GM19025 (cell line): ENCODE data around the gene EGR4.

Source experiments
- ATAC-seq: cut with Tn5 transposase; IDR thresholded peaks from one replicate; pipeline ENCODE4 v1.9.1; 2021; ENCODE audit warnings: mild to moderate bottlenecking, low read depth, moderate library complexity; ENCODE audit not compliant: unreplicated experiment

Gene EGR4

GRCh38 chr2:73293534-73294171, at the start of gene EGR4:
Gene EGR4, minus strand, starts transcription at chr2:73293548. Its CDS starts 231 bp downstream, at chr2:73293317.
- ATAC-seq = peak; percentile 94

GRCh38 chr2:73341039-73341438, 47.7 kb upstream of the EGR4 start:
- no peak for ATAC-seq

GRCh38 chr2:73339201-73339600, 45.9 kb upstream of the EGR4 start:
- ATAC-seq = no peak

GRCh38 chr2:73337828-73338227, 44.5 kb upstream of the EGR4 start:
- ATAC-seq = no peak

- ATAC-seq = no peak
Observed at GRCh38 chr2:73334620-73335019, 41.3 kb upstream of the EGR4 start.

GRCh38 chr2:73334045-73334444, 40.7 kb upstream of the EGR4 start:
- ATAC-seq = no peak

- ATAC-seq = no peak
Observed at GRCh38 chr2:73333564-73333963, 40.2 kb upstream of the EGR4 start.

- ATAC-seq = no peak
Observed at GRCh38 chr2:73324126-73324725, 30.9 kb upstream of the EGR4 start.

GRCh38 chr2:73323551-73323950, 30.2 kb upstream of the EGR4 start:
- ATAC-seq = no peak

GRCh38 chr2:73314441-73314840, 21.1 kb upstream of the EGR4 start:
- ATAC-seq = no peak

- no peak for ATAC-seq
Observed at GRCh38 chr2:73307720-73308119, 14.4 kb upstream of the EGR4 start.

GRCh38 chr2:73301636-73302035, 8.3 kb upstream of the EGR4 start:
- no peak for ATAC-seq

- no peak for ATAC-seq
Observed at GRCh38 chr2:73300926-73301325, 7.6 kb upstream of the EGR4 start.

- ATAC-seq = no peak
Observed at GRCh38 chr2:73297586-73297985, 4.2 kb upstream of the EGR4 start.

- ATAC-seq = no peak
Observed at GRCh38 chr2:73297151-73297559, 3.8 kb upstream of the EGR4 start.

- ATAC-seq = no peak
Observed at GRCh38 chr2:73295751-73296400, 2.5 kb upstream of the EGR4 start.

GRCh38 chr2:73294239-73294638, 891 bp upstream of the EGR4 start:
- ATAC-seq = no peak

GRCh38 chr2:73292906-73293533, 328 bp downstream of the EGR4 start:
- no peak for ATAC-seq

GRCh38 chr2:73292316-73292905, 937 bp downstream of the EGR4 start:
- ATAC-seq = no peak

GRCh38 chr2:73291461-73292315, 1.7 kb downstream of the EGR4 start:
- no peak for ATAC-seq
